GM12891 (cell line): ENCODE measurements around the gene FOXI2.

Experiments used
- POLR2A ChIP-seq: IDR thresholded peaks from 2 replicates; pipeline ENCODE4 v1.6.1; 2011; ENCODE audit warnings: low read depth, low read length, control low read depth
- POLR2AphosphoS5 ChIP-seq: IDR thresholded peaks from 2 replicates; pipeline ENCODE4 v1.6.1; 2011; ENCODE audit warnings: low read depth, low read length, control low read depth
- TAF1 ChIP-seq: IDR thresholded peaks from 2 replicates; pipeline ENCODE4 v1.6.1; 2011; ENCODE audit warnings: low read depth, low read length, control low read depth

- no peak for TF ChIP-seq POLR2AphosphoS5
- no peak for TF ChIP-seq POLR2A
- no peak for TF ChIP-seq TAF1
Measured at GRCh38 chr10:127695431-127695830, 41.6 kb upstream of the FOXI2 start.
